Daoy (cell line): Measurements from ENCODE around the gene PCDHA2. TPM values are rescaled to one million over a fixed set of nuclear protein-coding genes. Genes with fewer than 3 reads are reported as not detected.
"Not testable (repeated sequence)": the region's sequence is repeated elsewhere in the genome, so short reads cannot be mapped to it uniquely, and the experiment has no call there.

Source experiments
- DNase-seq: peaks from one replicate; pipeline ENCODE4 v3.0.0-alpha.2; 2015; ENCODE audit warnings: low read depth
- total RNA-seq: library from RNA; depleted of rRNA; stranded (reverse); fragments of >200 nt; shearing (Covaris generic); gene quantifications from 2 replicates; pipeline ENCODE4 v1.2.3, GENCODE V29; 2014; rRNA removed

Gene PCDHA2
- total RNA-seq: 0.29 TPM in 1 of 2 replicates, not detected in the other

GRCh38 chr5:140794595-140795258 is at the start of gene PCDHA2:
PCDHA2 (plus strand) TSS chr5:140794852.
- peak; percentile 57 for DNase-seq

GRCh38 chr5:140753561-140753960 is 41.1 kb upstream of the PCDHA2 start:
- DNase-seq: no peak

GRCh38 chr5:140764177-140764973 is 30.3 kb upstream of the PCDHA2 start:
- no peak for DNase-seq

- DNase-seq: no peak
Observed at GRCh38 chr5:140767444-140767843, 27.2 kb upstream of the PCDHA2 start.

GRCh38 chr5:140780512-140780911 is 14.1 kb upstream of the PCDHA2 start:
- DNase-seq: no peak

GRCh38 chr5:140785905-140786686 is 8.6 kb upstream of the PCDHA2 start, which contains the start of gene PCDHA1:
PCDHA1 (plus strand) TSS chr5:140786140.
- DNase-seq: peak; percentile 40

- not testable (repeated sequence) for DNase-seq
Observed at GRCh38 chr5:140787422-140787821, 7.2 kb upstream of the PCDHA2 start.

GRCh38 chr5:140787849-140788504 is 6.7 kb upstream of the PCDHA2 start:
- not testable (repeated sequence) for DNase-seq

GRCh38 chr5:140791089-140791488 is 3.6 kb upstream of the PCDHA2 start:
- DNase-seq: no peak

GRCh38 chr5:140795259-140795641 is 598 bp downstream of the PCDHA2 start:
- peak; percentile 35 for DNase-seq

- DNase-seq: not testable (repeated sequence)
Observed at GRCh38 chr5:140796072-140796717, 1.5 kb downstream of the PCDHA2 start.

- DNase-seq: no peak
Observed at GRCh38 chr5:140796718-140797095, 2.1 kb downstream of the PCDHA2 start.

GRCh38 chr5:140800816-140801493 is 6.3 kb downstream of the PCDHA2 start, which contains the start of gene PCDHA3:
PCDHA3 (plus strand) TSS chr5:140801057.
- DNase-seq: peak; percentile 33

GRCh38 chr5:140801494-140801841 is 6.8 kb downstream of the PCDHA2 start:
- DNase-seq: no peak

- DNase-seq: not testable (repeated sequence)
Observed at GRCh38 chr5:140802381-140802780, 7.7 kb downstream of the PCDHA2 start.

GRCh38 chr5:140802781-140803271 is 8.2 kb downstream of the PCDHA2 start:
- no peak for DNase-seq

- DNase-seq: peak; percentile 76
Observed at GRCh38 chr5:140806834-140807775, 12.5 kb downstream of the PCDHA2 start, which contains the start of gene PCDHA4. PCDHA4 (plus strand) TSS chr5:140807068.

- DNase-seq: not testable (repeated sequence)
Observed at GRCh38 chr5:140808241-140808888, 13.7 kb downstream of the PCDHA2 start.

- no peak for DNase-seq
Observed at GRCh38 chr5:140808889-140809291, 14.2 kb downstream of the PCDHA2 start.
